Endothelial cell of umbilical vein (primary cell): ENCODE data around the gene CLDN34. TPM values are rescaled to one million over a fixed set of nuclear protein-coding genes. Genes with fewer than 3 reads are reported as not detected.

Experiments
- BruUV-seq: library from RNA; stranded (reverse); fragments of 400-500 nt; replicated peaks from 2 replicates; lab custom pipeline; 2021; lab: Mats Ljungman, UMichigan
- CTCF ChIA-PET: fragments of 300-600, 350-600 bp; sonication (Branson Sonifier 250); formaldehyde crosslinking; loops from one replicate; lab custom pipeline; 2021; ENCODE audit warnings: antibody characterized with exemption, inconsistent platforms; lab: Charles Lee
- POLR2A ChIA-PET: fragments of 300-600, 350-600 bp; sonication (Branson Sonifier 250); formaldehyde crosslinking; loops from one replicate; lab custom pipeline; 2021; ENCODE audit warnings: antibody characterized with exemption, inconsistent platforms; lab: Charles Lee
- DNase-seq: peaks from one replicate; pipeline ENCODE4 v3.0.0-alpha.2; 2011; ENCODE audit warnings: low read depth, low spot score
- FAIRE-seq: peaks from 2 replicates; lab custom pipeline; 2011; peaks lifted over from hg19 to GRCh38; lab: Jason Lieb, UNC
- H2AFZ ChIP-seq: 2 replicates; pipeline ENCODE4 v1.6.0; 2012; ENCODE audit warnings: low read depth, low read length, control low read depth, inconsistent platforms
- H3K27ac ChIP-seq: 2 replicates; pipeline ENCODE4 v1.5.1; 2011; ENCODE audit warnings: low read depth, mild to moderate bottlenecking, control low read depth, low read length, moderate library complexity; ENCODE audit not compliant: insufficient read depth
- H3K27me3 ChIP-seq, 2 experiments: 2 replicates each; pipeline versions ENCODE4 v1.6.0 to v1.6.1; 2011; ENCODE audit warnings: low read length in 2 of 2, mixed read lengths in 1 of 2; ENCODE audit not compliant: control insufficient read depth in 2 of 2, insufficient read depth in 2 of 2
- H3K36me3 ChIP-seq, 2 experiments: 2 replicates in 1 of 2; 3 replicates in 1 of 2; pipeline ENCODE4 v1.5.1; 2011; ENCODE audit warnings: low read length in 2 of 2, mild to moderate bottlenecking in 1 of 2, moderate library complexity in 1 of 2; ENCODE audit not compliant: control insufficient read depth in 2 of 2, insufficient read depth in 2 of 2; ENCODE audit errors: extremely low read depth in 1 of 2
- H3K4me1 ChIP-seq: 3 replicates; pipeline ENCODE4 v1.5.1; 2011; ENCODE audit warnings: mild to moderate bottlenecking, low read length; ENCODE audit not compliant: control insufficient read depth, insufficient read depth; ENCODE audit errors: extremely low read depth
- H3K4me2 ChIP-seq: 2 replicates; pipeline ENCODE4 v1.6.1; 2011; ENCODE audit warnings: low read length, control low read depth, mixed read lengths; ENCODE audit not compliant: insufficient read depth
- H3K4me3 ChIP-seq, 3 experiments: fragments of 200-600 bp in 1 of 3; sonication (generic), shearing (Covaris generic) in 1 of 3; replicated peaks in 1 of 3; 2 replicates each; pipeline ENCODE4 v1.5.1; 2011 to 2016; ENCODE audit warnings: control low read depth in 3 of 3, low read length in 3 of 3, mild to moderate bottlenecking in 2 of 3, inconsistent platforms in 1 of 3, low read depth in 1 of 3, moderate library complexity in 1 of 3; ENCODE audit not compliant: insufficient read depth in 1 of 3
- H3K79me2 ChIP-seq: 2 replicates; pipeline ENCODE4 v1.6.0; 2012; ENCODE audit warnings: low read length, inconsistent platforms; ENCODE audit not compliant: control insufficient read depth, insufficient read depth
- H3K9ac ChIP-seq: replicated peaks from 2 replicates; pipeline ENCODE3; 2011; ENCODE audit warnings: low read length, control low read depth; ENCODE audit not compliant: insufficient read depth; ENCODE audit errors: extremely low read depth
- H3K9me1 ChIP-seq: replicated peaks from 3 replicates; pipeline ENCODE4 v1.6.0; 2011; ENCODE audit warnings: mild to moderate bottlenecking, low read length; ENCODE audit not compliant: control insufficient read depth, insufficient read depth; ENCODE audit errors: extremely low read depth
- H3K9me3 ChIP-seq: replicated peaks from 2 replicates; pipeline ENCODE4 v1.5.1; 2012; ENCODE audit warnings: low read length, inconsistent platforms; ENCODE audit not compliant: control insufficient read depth, insufficient read depth
- H4K20me1 ChIP-seq: replicated peaks from 2 replicates; pipeline ENCODE3; 2011; ENCODE audit warnings: mild to moderate bottlenecking, low read length; ENCODE audit not compliant: control insufficient read depth, insufficient read depth; ENCODE audit errors: extremely low read depth
- EZH2 ChIP-seq: IDR thresholded peaks from 2 replicates; pipeline ENCODE4 v1.6.1; 2012; ENCODE audit warnings: borderline replicate concordance, low read depth, mild to moderate bottlenecking, moderate library complexity, low read length, inconsistent platforms; ENCODE audit not compliant: severe bottlenecking
- FOS ChIP-seq: IDR thresholded peaks from 2 replicates; pipeline ENCODE4 v1.6.1; 2011; ENCODE audit warnings: mild to moderate bottlenecking, low read length, moderate library complexity, borderline replicate concordance; ENCODE audit not compliant: insufficient read depth
- GATA2 ChIP-seq: IDR thresholded peaks from 2 replicates; pipeline ENCODE4 v1.7.0; 2011; ENCODE audit warnings: low read depth, mild to moderate bottlenecking, moderate library complexity, mixed read lengths, low read length; ENCODE audit not compliant: insufficient read length, insufficient read depth
- JUN ChIP-seq: IDR thresholded peaks from 2 replicates; pipeline ENCODE4 v1.6.1; 2011; ENCODE audit warnings: borderline replicate concordance, low read depth; ENCODE audit not compliant: insufficient read length, insufficient read depth
- MYC ChIP-seq: IDR thresholded peaks from one replicate; pipeline ENCODE4 v1.6.1; 2011; ENCODE audit warnings: mild to moderate bottlenecking, low read depth, low read length
- POLR2A ChIP-seq: IDR thresholded peaks from 2 replicates; pipeline ENCODE4 v1.6.1; 2012; ENCODE audit warnings: low read depth, mild to moderate bottlenecking, control low read depth, low read length
- POLR2AphosphoS5 ChIP-seq: IDR thresholded peaks from 2 replicates; pipeline ENCODE4 v1.6.1; 2012; ENCODE audit warnings: low read depth, mild to moderate bottlenecking, control low read depth, low read length, moderate library complexity; ENCODE audit not compliant: insufficient read depth
- dilution Hi-C: fragments of 300-500 bp; cut with MboI; formaldehyde crosslinking; loops from one replicate; pipeline ENCODE4 v1.15.0; 2019; ENCODE audit warnings: low sequenced_read_pairs; ENCODE audit not compliant: extremely low pct_ligation_motif_present
- intact Hi-C: fragments of 100-400 bp; cut with micrococcal nuclease; formaldehyde crosslinking; loops from one replicate; pipeline ENCODE4 v1.10.0; 2022
- polyA plus RNA-seq, 4 experiments: library from polyadenylated mRNA; depleted of rRNA in 3 of 4; stranded (reverse) in 3 of 4; unstranded in 1 of 4; fragments of >200 nt; gene quantifications; 2 replicates each; pipeline versions ENCODE4 v1.2.1 to v1.2.3, GENCODE V29; 2011 to 2012; ENCODE audit warnings: missing spikeins in 1 of 4
- total RNA-seq: library from RNA; stranded (reverse); gene quantifications from 2 replicates; pipeline ENCODE4 v1.2.3, GENCODE V29; 2021
- TF ChIP-seq, protein P1 (sequence below): IDR thresholded peaks from 2 replicates; pipeline ENCODE4 v1.6.1; 2011; ENCODE audit not compliant: insufficient read depth, insufficient read length
- TF ChIP-seq, protein P2 (sequence below), 2 donors: IDR thresholded peaks; 1 replicate in 1 of 2; 2 replicates in 1 of 2; pipeline ENCODE4 v1.5.1; 2011; ENCODE audit warnings: low read length in 2 of 2, mild to moderate bottlenecking in 2 of 2, moderate library complexity in 2 of 2, control low read depth in 1 of 2, inconsistent platforms in 1 of 2, low read depth in 1 of 2; ENCODE audit not compliant: insufficient read depth in 1 of 2; ENCODE audit errors: extremely low read depth in 1 of 2

Gene CLDN34
- total and polyA plus RNA-seq, 2 donors (not counting 3 experiments of a cell fraction or from before 2014, with no cell fraction given), result 0.08 to 0.46 TPM

DNA sequence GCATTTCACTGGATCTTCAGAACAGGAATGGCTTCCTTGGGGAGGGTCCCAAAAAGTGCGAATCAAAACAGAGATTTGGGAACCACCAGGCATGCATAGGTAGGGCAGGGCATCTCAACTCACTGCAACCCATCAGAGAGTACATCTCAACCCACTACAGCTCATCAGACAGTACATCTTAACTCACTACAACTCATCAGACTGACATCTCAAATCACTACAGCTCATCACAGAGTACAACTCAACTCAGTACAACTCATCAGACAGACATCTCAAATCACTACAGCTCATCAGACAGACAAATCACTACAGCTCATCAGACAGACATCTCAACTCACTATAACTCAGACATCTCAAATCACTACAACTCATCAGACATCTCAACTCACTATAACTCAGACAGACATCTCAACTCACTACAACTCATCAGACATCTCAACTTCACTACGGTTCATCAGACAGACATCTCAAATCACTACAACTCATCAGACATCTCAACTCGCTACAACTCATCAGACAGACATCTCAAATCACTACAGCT lies 47.5 kb upstream of the CLDN34 start:
- POLR2A ChIA-PET, result no interaction called here
- no peaks in the 10 kb centered on the region for H3K36me3 ChIP-seq
- H3K9me1 ChIP-seq, result no peaks in the 10 kb centered on the region
- no TSS peak for BruUV-seq
- H3K79me2 ChIP-seq, result no peaks in the 10 kb centered on the region
- no peaks in the 10 kb centered on the region for H3K9me3 ChIP-seq
- FAIRE-seq, result no peak
- intact Hi-C loops (no loop called here), dilution Hi-C loops (no loop called here)
- H3K27me3 ChIP-seq, result no peaks in the 10 kb centered on the region
- no peak overlapping the region for H3K27ac ChIP-seq
- no peaks in the 10 kb centered on the region for H4K20me1 ChIP-seq
- H3K9ac ChIP-seq, result no peak overlapping the region
- no peak overlapping the region for H2AFZ ChIP-seq
- no peak for TF ChIP-seq JUN
- TF ChIP-seq, protein P1, sequence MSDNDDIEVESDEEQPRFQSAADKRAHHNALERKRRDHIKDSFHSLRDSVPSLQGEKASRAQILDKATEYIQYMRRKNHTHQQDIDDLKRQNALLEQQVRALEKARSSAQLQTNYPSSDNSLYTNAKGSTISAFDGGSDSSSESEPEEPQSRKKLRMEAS, result no peak
- TF ChIP-seq MYC, result no peak
- no peak for TF ChIP-seq EZH2
- no peak for TF ChIP-seq GATA2
- TF ChIP-seq POLR2AphosphoS5, result no peak
- TF ChIP-seq, protein P2, sequence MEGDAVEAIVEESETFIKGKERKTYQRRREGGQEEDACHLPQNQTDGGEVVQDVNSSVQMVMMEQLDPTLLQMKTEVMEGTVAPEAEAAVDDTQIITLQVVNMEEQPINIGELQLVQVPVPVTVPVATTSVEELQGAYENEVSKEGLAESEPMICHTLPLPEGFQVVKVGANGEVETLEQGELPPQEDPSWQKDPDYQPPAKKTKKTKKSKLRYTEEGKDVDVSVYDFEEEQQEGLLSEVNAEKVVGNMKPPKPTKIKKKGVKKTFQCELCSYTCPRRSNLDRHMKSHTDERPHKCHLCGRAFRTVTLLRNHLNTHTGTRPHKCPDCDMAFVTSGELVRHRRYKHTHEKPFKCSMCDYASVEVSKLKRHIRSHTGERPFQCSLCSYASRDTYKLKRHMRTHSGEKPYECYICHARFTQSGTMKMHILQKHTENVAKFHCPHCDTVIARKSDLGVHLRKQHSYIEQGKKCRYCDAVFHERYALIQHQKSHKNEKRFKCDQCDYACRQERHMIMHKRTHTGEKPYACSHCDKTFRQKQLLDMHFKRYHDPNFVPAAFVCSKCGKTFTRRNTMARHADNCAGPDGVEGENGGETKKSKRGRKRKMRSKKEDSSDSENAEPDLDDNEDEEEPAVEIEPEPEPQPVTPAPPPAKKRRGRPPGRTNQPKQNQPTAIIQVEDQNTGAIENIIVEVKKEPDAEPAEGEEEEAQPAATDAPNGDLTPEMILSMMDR (IDR thresholded peaks at IDR 0.05; ENCODE audit: extremely low read depth in 1 of 2, insufficient read depth in 1 of 2, low read depth in 1 of 2, low read length in 2 of 2), result no peak
- TF ChIP-seq POLR2A, result no peak
- TF ChIP-seq FOS, result no peak
- no peak for DNase-seq
- CTCF ChIA-PET, result no interaction called here
- no peak overlapping the region for H3K4me3 ChIP-seq
- H3K4me1 ChIP-seq, result peaks cover 17% of the 10 kb centered on the region
- no peak overlapping the region for H3K4me2 ChIP-seq
